ENCODE data around the gene PHKA2.

DNA sequence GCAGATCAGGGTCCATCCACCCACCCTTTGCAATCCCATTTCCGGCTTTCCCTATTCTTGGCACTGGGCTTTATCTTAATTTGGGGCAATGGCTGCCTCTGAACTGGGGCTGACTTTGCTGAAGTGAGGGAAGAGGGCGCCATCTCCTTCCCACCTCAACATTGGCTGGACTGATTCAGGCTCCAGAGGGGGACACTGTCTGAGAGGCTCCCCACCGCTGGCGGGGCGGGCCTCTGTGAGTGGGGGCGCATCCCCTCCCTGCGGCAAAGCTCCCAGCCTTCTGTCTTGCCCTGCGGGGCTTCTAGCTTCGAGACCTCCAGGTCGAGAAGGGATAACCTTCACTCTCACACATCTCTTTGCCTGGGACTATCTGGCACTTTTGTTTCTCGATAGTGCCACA lies 85.8 kb downstream of the PHKA2 start:
- TF ChIP-seq, protein P1, sequence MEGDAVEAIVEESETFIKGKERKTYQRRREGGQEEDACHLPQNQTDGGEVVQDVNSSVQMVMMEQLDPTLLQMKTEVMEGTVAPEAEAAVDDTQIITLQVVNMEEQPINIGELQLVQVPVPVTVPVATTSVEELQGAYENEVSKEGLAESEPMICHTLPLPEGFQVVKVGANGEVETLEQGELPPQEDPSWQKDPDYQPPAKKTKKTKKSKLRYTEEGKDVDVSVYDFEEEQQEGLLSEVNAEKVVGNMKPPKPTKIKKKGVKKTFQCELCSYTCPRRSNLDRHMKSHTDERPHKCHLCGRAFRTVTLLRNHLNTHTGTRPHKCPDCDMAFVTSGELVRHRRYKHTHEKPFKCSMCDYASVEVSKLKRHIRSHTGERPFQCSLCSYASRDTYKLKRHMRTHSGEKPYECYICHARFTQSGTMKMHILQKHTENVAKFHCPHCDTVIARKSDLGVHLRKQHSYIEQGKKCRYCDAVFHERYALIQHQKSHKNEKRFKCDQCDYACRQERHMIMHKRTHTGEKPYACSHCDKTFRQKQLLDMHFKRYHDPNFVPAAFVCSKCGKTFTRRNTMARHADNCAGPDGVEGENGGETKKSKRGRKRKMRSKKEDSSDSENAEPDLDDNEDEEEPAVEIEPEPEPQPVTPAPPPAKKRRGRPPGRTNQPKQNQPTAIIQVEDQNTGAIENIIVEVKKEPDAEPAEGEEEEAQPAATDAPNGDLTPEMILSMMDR (IDR thresholded peaks at IDR 0.05; ENCODE audit: low read depth, low read length, missing input control), result no peak
- no peak for TF ChIP-seq RAD21 (IDR thresholded peaks at IDR 0.05)
- TF ChIP-seq, protein P2, sequence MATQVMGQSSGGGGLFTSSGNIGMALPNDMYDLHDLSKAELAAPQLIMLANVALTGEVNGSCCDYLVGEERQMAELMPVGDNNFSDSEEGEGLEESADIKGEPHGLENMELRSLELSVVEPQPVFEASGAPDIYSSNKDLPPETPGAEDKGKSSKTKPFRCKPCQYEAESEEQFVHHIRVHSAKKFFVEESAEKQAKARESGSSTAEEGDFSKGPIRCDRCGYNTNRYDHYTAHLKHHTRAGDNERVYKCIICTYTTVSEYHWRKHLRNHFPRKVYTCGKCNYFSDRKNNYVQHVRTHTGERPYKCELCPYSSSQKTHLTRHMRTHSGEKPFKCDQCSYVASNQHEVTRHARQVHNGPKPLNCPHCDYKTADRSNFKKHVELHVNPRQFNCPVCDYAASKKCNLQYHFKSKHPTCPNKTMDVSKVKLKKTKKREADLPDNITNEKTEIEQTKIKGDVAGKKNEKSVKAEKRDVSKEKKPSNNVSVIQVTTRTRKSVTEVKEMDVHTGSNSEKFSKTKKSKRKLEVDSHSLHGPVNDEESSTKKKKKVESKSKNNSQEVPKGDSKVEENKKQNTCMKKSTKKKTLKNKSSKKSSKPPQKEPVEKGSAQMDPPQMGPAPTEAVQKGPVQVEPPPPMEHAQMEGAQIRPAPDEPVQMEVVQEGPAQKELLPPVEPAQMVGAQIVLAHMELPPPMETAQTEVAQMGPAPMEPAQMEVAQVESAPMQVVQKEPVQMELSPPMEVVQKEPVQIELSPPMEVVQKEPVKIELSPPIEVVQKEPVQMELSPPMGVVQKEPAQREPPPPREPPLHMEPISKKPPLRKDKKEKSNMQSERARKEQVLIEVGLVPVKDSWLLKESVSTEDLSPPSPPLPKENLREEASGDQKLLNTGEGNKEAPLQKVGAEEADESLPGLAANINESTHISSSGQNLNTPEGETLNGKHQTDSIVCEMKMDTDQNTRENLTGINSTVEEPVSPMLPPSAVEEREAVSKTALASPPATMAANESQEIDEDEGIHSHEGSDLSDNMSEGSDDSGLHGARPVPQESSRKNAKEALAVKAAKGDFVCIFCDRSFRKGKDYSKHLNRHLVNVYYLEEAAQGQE (IDR thresholded peaks at IDR 0.05), result no peak
- no peak for TF ChIP-seq TAF1 (conservative IDR thresholded peaks at IDR 0.05)
- no peak for TF ChIP-seq JUND (IDR thresholded peaks at IDR 0.05)
- TF ChIP-seq, protein P3, sequence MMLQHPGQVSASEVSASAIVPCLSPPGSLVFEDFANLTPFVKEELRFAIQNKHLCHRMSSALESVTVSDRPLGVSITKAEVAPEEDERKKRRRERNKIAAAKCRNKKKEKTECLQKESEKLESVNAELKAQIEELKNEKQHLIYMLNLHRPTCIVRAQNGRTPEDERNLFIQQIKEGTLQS (IDR thresholded peaks at IDR 0.05), result no peak
- no peak for TF ChIP-seq GABPA (IDR thresholded peaks at IDR 0.05 in 1 of 2, conservative IDR thresholded peaks at IDR 0.05 in 1 of 2)
- no peak for TF ChIP-seq YY1 (IDR thresholded peaks at IDR 0.05)
- no peak for TF ChIP-seq FOXA1 (IDR thresholded peaks at IDR 0.05)
- no peak for TF ChIP-seq HNF4A (conservative IDR thresholded peaks at IDR 0.05)
- TF ChIP-seq EGR1 (IDR thresholded peaks at IDR 0.05; ENCODE audit: low read depth in 2 of 2), result no peak
- TF ChIP-seq, protein P4, sequence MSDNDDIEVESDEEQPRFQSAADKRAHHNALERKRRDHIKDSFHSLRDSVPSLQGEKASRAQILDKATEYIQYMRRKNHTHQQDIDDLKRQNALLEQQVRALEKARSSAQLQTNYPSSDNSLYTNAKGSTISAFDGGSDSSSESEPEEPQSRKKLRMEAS (IDR thresholded peaks at IDR 0.05), result no peak
- TF ChIP-seq, protein P5, sequence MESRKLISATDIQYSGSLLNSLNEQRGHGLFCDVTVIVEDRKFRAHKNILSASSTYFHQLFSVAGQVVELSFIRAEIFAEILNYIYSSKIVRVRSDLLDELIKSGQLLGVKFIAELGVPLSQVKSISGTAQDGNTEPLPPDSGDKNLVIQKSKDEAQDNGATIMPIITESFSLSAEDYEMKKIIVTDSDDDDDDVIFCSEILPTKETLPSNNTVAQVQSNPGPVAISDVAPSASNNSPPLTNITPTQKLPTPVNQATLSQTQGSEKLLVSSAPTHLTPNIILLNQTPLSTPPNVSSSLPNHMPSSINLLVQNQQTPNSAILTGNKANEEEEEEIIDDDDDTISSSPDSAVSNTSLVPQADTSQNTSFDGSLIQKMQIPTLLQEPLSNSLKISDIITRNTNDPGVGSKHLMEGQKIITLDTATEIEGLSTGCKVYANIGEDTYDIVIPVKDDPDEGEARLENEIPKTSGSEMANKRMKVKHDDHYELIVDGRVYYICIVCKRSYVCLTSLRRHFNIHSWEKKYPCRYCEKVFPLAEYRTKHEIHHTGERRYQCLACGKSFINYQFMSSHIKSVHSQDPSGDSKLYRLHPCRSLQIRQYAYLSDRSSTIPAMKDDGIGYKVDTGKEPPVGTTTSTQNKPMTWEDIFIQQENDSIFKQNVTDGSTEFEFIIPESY (IDR thresholded peaks at IDR 0.05), result no peak
- no peak for TF ChIP-seq RXRA (IDR thresholded peaks at IDR 0.05)

Data from liver (tissue), 3 donors.